ENCODE measurements around the gene OAT. TPM values are rescaled to one million over a fixed set of nuclear protein-coding genes. Genes with fewer than 3 reads are reported as not detected.

Gene OAT
- total and polyA plus RNA-seq, 2 donors (not counting 3 experiments of a cell fraction or from before 2014, with no cell fraction given) = 69.9 to 90.8 TPM

- Histone ChIP-seq H2AFZ (ENCODE audit: low read depth, low read length) (peak overlapping the region; percentile 23), H3K9ac (replicated peaks; ENCODE audit: extremely low read depth, insufficient read depth, low read length) (peak overlapping the region; percentile 79), H3K27ac (ENCODE audit: insufficient read depth, low read depth, low read length) (peak overlapping the region; percentile 55), H3K4me3 (replicated peaks in 1 of 3; ENCODE audit: insufficient read depth in 1 of 3, low read depth in 1 of 3, low read length in 3 of 3) (peak overlapping the region; percentile 75 to 86 (median 77)), H3K4me2 (ENCODE audit: insufficient read depth, low read length) (peak overlapping the region; percentile 61), H3K9me1 (replicated peaks; ENCODE audit: control insufficient read depth, extremely low read depth, insufficient read depth, low read length) (no peaks in the 10 kb centered on the region), H3K9me3 (replicated peaks; ENCODE audit: control insufficient read depth, insufficient read depth, low read length) (no peaks in the 10 kb centered on the region), H4K20me1 (replicated peaks; ENCODE audit: control insufficient read depth, extremely low read depth, insufficient read depth, low read length) (no peaks in the 10 kb centered on the region), H3K36me3 (ENCODE audit: control insufficient read depth in 2 of 2, extremely low read depth in 1 of 2, insufficient read depth in 2 of 2, low read length in 2 of 2) (no peaks in the 10 kb centered on the region), H3K79me2 (ENCODE audit: control insufficient read depth, insufficient read depth, low read length) (peaks cover 42% of the 10 kb centered on the region), H3K27me3 (ENCODE audit: control insufficient read depth in 2 of 2, insufficient read depth in 2 of 2, low read length in 2 of 2) (peaks cover 0 to 6% of the 10 kb centered on the region in 2 experiments), H3K4me1 (ENCODE audit: control insufficient read depth, extremely low read depth, insufficient read depth, low read length) (peaks cover 2% of the 10 kb centered on the region)
- FAIRE-seq (peak; percentile 72), DNase-seq (ENCODE audit: low read depth, low spot score) (peak; percentile 68)
- POLR2A ChIA-PET = no interaction called here
- CTCF ChIA-PET = interaction anchor here (1.2 to 3.9 kb wide), 4 partner anchors 14 to 423 kb away, joined by 5 to 20 read pairs (median 11); no protein-coding TSS in a partner anchor
- TF ChIP-seq POLR2AphosphoS5 (IDR thresholded peaks at IDR 0.05; ENCODE audit: insufficient read depth, low read depth, low read length) (peak; percentile 20), JUN (IDR thresholded peaks at IDR 0.05; ENCODE audit: borderline replicate concordance, insufficient read depth, insufficient read length, low read depth) (no peak), CTCF (IDR thresholded peaks at IDR 0.05; ENCODE audit: extremely low read depth in 1 of 2, insufficient read depth in 1 of 2, low read depth in 1 of 2, low read length in 2 of 2) (peak in 1 of 2 donors; percentile 5), MYC (IDR thresholded peaks at IDR 0.05; ENCODE audit: low read depth, low read length) (no peak), POLR2A (IDR thresholded peaks at IDR 0.05; ENCODE audit: low read depth, low read length) (no peak), GATA2 (IDR thresholded peaks at IDR 0.05; ENCODE audit: insufficient read depth, insufficient read length, low read depth, low read length) (no peak), MAX (IDR thresholded peaks at IDR 0.05; ENCODE audit: insufficient read depth, insufficient read length) (no peak), EZH2 (IDR thresholded peaks at IDR 0.05; ENCODE audit: borderline replicate concordance, low read depth, low read length, severe bottlenecking) (no peak)
- dilution Hi-C loops (cut with MboI; ENCODE audit: extremely low pct_ligation_motif_present, low sequenced_read_pairs) = no loop called here
- BruUV-seq (replicated peaks) = no TSS peak
- intact Hi-C loops (cut with micrococcal nuclease) = loop anchor here (1.0 to 10.0 kb wide), 5 partner anchors 43 to 1953 kb away; partner anchors contain the start of genes FAM53B, HTRA1 and LHPP
Observed at GRCh38 chr10:124417895-124418725, 613 bp downstream of the OAT start.
